LNCAP (cell line): ENCODE data around the gene LAMA3.

Experiments
- CTCF ChIP-seq: fragments of 450-650 bp; IDR thresholded peaks from 2 replicates; pipeline ENCODE4 v1.5.1; 2017; ENCODE audit warnings: mild to moderate bottlenecking

LAMA3 gene

GRCh38 chr18:23845988-23846630 is 156.9 kb downstream of the LAMA3 start:
- no peak for TF ChIP-seq CTCF

GRCh38 chr18:23847321-23847986 is 158.2 kb downstream of the LAMA3 start:
- TF ChIP-seq CTCF = no peak

- TF ChIP-seq CTCF = no peak
Measured at GRCh38 chr18:23849141-23849540, 159.9 kb downstream of the LAMA3 start.

GRCh38 chr18:23850215-23850614 is 161.0 kb downstream of the LAMA3 start:
- no peak for TF ChIP-seq CTCF

- TF ChIP-seq CTCF = no peak
Measured at GRCh38 chr18:23851470-23852002, 162.3 kb downstream of the LAMA3 start.

- TF ChIP-seq CTCF = no peak
Measured at GRCh38 chr18:23852236-23853045, 163.2 kb downstream of the LAMA3 start.

- no peak for TF ChIP-seq CTCF
Measured at GRCh38 chr18:23853448-23854195, 164.4 kb downstream of the LAMA3 start.
